OCI-M2 (cell line): ENCODE results near the gene UNC5C.

Experiments used
- DNase-seq: peaks from one replicate; lab custom pipeline; 2025; ENCODE audit not compliant: unreplicated experiment; lab: John Stamatoyannopoulos, UW

Gene UNC5C

GRCh38 chr4:95224402-95224801 lies 324.4 kb downstream of the UNC5C start:
- DNase-seq, result no peak

- DNase-seq, result no peak
Measured at GRCh38 chr4:95220205-95221175, 328.3 kb downstream of the UNC5C start.

- no peak for DNase-seq
Measured at GRCh38 chr4:95219109-95219508, 329.7 kb downstream of the UNC5C start.

- DNase-seq, result no peak
Measured at GRCh38 chr4:95217197-95217596, 331.6 kb downstream of the UNC5C start.

- no peak for DNase-seq
Measured at GRCh38 chr4:95216636-95217035, 332.1 kb downstream of the UNC5C start.

GRCh38 chr4:95215991-95216605 lies 332.7 kb downstream of the UNC5C start:
- no peak for DNase-seq

GRCh38 chr4:95215043-95215442 lies 333.7 kb downstream of the UNC5C start:
- DNase-seq, result no peak

- DNase-seq, result no peak
Measured at GRCh38 chr4:95214408-95214807, 334.4 kb downstream of the UNC5C start.

- no peak for DNase-seq
Measured at GRCh38 chr4:95213366-95213765, 335.4 kb downstream of the UNC5C start.

GRCh38 chr4:95212692-95213091 lies 336.1 kb downstream of the UNC5C start:
- no peak for DNase-seq

- DNase-seq, result no peak
Measured at GRCh38 chr4:95209927-95210326, 338.8 kb downstream of the UNC5C start.

GRCh38 chr4:95204873-95205272 lies 343.9 kb downstream of the UNC5C start:
- DNase-seq, result no peak

GRCh38 chr4:95204267-95204844 lies 344.4 kb downstream of the UNC5C start:
- no peak for DNase-seq

- no peak for DNase-seq
Measured at GRCh38 chr4:95198961-95199360, 349.8 kb downstream of the UNC5C start.

GRCh38 chr4:95197353-95197752 lies 351.4 kb downstream of the UNC5C start:
- DNase-seq, result no peak

- DNase-seq, result no peak
Measured at GRCh38 chr4:95193391-95194224, 355.2 kb downstream of the UNC5C start.

- no peak for DNase-seq
Measured at GRCh38 chr4:95191537-95191936, 357.2 kb downstream of the UNC5C start.

- no peak for DNase-seq
Measured at GRCh38 chr4:95190751-95191436, 357.9 kb downstream of the UNC5C start.

GRCh38 chr4:95188701-95189370 lies 359.9 kb downstream of the UNC5C start:
- no peak for DNase-seq

GRCh38 chr4:95186666-95187065 lies 362.1 kb downstream of the UNC5C start:
- DNase-seq, result no peak
